Stimulated activated CD4-positive, alpha-beta T cell treated with anti-CD3 and anti-CD28 coated beads, TNF-alpha, amount 100 ng/mL, for 1 hour (primary cell): ENCODE data around the gene ALKBH2.
A peak's percentile ranks its signal among the peaks of the same experiment; 100 is the strongest.

Source experiments
- DNase-seq, 3 donors: peaks; one replicate each; pipeline ENCODE4 v3.0.0-alpha.2; 2020; ENCODE audit warnings: low read depth in 3 of 3, low spot score in 1 of 3

The ALKBH2 gene

DNA sequence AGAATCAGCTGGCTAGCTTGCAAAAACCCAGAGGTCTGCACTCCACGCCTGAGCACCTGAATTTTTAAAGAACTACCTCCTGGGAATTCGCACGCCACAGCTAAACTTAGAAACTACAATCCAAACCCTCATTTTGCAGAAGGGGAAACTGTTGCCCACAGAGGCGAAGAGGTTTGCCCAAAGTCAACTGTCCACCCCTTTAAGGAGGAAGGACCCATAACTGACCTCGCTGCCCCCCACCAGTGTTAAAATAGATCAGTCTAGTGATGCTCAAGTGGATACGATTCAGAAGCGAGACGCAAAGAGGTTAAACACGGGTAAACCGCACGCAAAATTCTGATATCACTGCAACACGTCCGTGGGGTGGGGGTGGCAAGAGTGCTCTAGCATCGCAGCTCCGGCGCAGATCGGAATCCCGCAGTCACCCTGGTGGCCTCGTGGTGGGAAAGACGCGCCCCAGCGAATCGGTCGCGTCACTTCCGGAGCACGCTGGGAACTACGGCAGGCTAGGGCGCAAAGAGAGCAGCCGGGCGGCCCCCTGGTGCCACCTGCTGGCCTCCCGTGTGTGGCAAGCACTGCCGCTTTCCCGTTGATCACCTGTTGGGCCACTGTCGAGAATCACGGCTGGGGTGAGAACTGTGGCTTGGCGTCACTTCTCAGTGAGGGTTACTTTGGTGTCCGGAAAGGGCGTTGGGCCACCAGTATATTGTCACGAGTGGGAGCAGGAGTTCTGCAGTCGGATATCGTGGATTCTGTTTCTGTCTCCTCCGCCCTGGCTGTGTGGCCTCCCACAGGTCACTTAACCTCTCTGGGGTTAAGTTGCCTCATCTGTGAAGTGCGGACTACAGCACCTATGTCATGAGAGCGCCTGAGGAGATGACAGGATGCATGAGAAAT lies at the start of gene ALKBH2:
TSS of gene ALKBH2 (minus strand) at position 451 of the 897 bp plus-strand sequence. CDS start 686 bp downstream, outside the sequence.
- peak; percentile 82 to 91 (median 89) for DNase-seq

DNA sequence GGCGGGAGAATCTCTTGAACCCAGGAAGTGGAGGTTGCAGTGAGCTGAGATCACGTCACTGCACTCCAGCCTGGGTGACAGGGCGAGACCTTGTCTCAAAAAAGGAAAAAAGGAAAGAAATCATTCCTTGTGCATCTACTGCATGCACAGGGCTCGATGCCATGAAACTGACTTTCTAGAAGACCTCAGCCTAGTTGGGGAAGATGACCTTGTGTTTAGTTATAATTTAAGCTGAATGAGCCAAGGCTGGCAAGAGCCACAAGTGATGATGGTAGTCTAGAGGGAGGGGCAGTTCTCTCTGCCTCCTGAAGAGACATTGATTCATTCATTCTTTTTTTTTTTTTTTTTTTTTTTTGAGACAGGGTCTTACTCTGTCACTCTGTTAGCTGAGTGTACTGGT lies 47.3 kb upstream of the ALKBH2 start:
- no peak for DNase-seq

DNA sequence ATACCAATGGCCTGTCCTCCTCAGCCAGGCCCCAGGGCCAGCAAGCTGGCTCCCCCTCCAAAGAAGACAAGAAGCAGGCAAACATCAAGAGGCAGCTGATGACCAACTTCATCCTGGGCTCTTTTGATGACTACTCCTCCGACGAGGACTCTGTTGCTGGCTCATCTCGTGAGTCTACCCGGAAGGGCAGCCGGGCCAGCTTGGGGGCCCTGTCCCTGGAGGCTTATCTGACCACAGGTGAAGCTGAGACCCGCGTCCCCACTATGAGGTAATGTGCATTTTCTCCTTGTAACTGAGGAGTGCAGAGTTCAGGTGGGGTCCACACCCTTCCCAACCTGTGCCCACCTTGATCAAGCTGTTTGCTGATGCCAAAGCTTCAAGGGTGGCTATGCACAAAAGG lies 46.5 kb upstream of the ALKBH2 start:
- DNase-seq, result no peak

DNA sequence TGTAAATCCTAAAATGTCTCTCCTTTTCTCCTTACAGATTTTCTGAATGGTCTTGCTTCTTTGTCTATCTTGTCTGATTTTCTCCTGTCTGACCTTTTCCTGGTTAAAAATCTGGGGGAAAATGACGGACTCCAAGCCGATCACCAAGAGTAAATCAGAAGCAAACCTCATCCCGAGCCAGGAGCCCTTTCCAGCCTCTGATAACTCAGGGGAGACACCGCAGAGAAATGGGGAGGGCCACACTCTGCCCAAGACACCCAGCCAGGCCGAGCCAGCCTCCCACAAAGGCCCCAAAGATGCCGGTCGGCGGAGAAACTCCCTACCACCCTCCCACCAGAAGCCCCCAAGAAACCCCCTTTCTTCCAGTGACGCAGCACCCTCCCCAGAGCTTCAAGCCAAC lies 46.1 kb upstream of the ALKBH2 start:
- no peak for DNase-seq

DNA sequence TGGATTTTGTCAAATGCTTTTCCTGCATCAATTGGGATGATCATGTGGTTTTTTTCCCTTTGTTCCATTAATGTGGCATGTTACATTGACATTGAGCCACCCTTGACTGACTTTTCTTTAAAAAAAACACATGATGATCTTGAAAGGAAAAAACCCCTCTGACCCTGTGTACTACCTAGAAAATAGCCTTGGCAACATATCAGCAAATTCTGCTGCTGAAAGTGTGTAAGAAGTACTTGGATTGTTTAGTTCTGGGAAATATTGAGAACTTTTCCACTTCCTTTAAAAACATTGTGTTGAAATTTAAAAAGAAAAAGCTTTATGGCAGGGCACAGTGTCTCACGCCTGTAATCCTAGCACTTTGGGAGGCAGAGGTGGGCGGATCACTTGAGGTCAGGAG lies 43.8 kb upstream of the ALKBH2 start:
- DNase-seq, result no peak

DNA sequence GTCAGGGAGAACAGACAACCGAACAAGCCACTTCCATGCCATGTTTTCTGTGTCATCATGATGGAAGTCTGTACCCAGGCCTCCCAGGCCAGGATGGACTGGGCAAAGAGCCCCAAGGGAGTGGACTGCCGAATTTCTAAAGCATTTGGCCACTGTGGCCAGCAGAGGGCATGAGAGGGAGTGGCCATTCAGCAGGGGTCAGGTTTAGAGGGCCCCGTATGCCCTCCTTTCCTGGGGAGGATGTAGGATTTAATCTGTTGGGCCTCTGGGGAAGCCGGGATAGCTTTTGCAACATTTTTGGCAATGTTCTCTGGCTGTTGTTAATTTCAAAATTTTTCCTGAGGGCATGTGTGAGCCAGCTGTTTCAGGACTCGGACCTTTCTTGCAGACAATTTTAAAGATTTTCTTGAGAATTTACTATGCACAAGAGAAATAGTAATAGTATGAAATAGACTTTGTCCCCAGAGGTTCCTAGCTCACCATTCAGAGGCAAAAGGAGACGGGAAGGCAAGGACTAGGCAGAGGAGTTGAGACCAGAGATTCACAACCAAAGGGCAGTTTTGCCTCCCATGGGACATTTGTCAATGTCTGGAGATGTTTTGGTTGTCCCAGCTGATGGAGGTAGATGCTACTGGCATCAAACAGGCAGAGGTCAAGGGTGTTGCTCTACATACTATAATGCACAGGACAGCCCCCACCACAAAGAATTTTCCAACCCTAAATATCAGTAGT lies 41.1 kb upstream of the ALKBH2 start:
- no peak for DNase-seq

DNA sequence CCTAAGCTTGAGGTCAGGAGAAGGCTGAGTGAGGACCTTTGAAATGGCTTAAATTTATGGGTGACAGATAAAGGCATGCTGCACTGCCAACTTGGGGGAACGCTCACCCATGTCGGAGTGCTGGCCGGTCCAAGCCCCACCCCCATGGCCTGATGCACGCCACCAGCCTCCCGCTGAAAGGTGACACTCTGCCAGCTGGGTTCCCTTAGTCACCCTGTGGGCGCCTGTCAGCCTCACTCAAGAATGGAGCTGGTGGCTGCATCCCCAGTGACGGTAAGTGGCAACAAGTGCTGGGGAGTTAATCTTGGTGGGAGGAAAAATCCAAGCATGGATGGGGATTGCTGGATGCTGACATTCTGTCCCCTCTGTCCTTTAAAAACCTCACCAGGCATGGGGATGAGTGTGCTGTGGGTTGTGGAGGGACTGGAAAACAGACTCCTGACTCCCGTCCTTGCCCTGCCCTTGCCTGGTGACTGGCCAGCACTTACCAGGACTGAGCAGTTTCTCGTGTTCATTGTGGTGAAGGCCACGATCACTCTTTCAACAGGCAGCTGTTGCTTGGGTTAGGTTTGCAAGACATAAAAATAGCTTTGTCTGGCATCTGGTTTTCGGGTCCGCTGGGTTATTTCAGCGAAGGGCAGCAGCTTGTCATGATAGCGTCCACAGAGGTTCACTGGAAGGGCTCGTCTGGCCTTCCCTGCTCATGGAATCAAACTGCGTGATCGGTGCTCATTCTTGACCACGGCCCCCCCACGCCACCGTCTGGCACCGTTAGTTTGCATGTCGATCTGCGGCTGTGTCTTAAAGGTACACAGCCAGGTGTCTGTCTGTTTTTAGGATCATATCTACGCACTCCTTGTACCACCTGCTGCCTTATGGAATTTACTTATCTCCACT lies 38.1 kb upstream of the ALKBH2 start:
- DNase-seq, result no peak

DNA sequence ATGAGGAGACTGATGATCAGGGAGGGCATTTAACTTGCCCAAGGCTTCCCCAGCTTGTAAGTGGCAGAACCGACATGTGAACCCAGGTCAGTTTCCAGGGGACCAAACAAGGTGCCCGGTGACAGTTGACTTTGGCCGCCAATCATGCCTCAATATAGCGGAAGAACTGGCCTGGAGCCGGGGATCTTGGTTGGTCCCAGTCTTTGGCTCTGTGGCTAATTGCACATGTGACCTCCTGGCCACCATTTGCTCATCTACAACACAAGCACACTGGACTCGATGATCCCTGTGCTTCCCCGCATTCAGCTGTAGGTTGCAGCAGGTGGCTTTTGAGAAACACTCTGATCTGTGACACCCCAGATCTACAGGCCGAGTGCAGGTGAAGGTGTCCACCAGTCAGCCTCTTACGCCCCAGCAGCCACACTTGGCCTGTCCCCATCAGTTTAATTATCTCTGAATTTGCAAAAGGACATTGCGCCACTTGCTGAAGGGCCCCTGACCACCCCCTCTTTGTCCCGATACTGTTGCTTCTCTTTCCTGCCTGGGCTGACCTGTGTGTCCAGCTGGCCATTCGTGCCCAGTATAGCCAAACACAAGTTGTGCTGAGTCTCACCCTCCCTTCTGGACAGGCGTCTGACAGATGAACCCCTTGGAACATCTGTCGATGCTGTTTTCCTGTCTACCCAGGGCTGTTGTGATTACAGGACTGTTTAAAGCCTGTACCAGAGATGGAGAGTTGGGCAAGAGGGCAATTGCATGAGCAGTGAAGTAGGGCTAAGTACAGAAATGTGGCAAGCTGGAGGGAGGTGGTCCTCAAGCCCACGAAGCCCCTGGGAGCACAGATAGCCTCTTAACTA lies 37.3 kb upstream of the ALKBH2 start:
- no peak for DNase-seq

DNA sequence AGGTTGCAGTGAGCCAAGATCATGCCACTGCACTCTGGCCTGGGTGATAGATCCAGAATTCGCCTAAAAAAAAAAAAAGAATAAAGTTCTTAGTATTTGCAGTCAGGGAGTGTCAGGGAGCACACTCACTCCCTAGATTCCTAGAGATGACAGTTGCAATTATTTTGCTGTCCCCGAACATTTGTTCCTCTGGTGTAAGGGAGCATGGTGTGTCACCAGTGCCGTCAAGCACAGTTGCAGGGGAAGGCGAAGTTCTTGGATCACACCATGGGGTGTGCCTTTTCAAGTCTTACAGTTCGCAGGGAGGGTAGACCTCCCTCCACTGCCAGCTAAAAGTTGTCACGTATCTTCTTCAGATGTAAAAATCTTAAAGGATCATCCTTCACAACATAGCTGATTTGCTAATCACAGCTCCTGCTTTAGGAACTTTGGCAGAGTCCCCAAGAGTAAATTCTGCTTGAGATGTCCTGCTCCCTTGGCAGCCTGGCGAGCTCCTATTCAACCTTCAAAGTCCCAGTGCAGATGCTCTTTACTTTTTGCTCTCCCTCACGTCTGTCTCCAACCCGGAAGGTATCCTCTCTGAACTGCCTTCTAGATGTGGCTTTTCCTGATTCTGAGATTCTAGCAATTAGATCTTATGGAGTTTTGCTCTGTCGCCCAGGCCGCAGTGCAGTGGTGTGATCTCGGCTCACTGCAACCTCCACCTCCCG lies 34.4 kb upstream of the ALKBH2 start:
- no peak for DNase-seq

DNA sequence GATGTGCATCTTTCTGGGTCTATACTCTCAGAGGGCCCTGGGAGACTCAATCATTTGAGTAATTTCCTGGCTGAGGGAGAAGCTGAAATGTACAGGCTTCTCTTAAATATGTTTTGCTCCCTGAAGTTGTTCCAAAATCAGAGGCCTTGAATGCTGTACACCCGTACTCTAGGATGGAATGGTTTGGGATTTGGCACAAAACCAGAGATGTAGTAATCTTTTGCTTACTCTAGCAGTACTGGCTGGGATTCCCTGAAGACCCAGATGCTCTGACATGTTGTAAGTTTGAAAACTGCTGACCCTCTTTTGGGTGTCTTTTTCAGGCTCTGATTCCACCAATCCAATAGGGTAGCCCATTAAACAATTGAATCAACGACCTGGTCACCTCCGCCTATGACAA lies 33.5 kb upstream of the ALKBH2 start:
- DNase-seq, result no peak

DNA sequence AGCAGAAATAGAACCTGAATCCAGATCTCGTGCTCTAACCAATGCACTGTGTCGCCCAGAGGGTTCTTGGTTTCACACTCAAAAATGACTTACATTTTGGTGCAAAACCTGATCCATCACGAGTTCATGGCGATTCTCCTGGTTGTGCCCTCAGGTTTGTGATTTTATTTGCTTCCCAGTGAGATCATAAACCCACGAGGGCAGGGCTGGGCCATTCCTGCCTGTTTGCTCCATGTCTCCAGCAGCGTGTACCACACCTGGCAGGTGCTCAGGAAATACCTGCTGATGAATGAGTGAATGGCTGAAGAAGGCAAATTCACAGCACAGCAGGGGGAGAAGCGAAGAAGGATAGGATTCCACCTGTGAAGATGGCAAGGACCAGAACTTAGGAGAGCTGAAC lies 32.5 kb upstream of the ALKBH2 start:
- DNase-seq, result no peak

DNA sequence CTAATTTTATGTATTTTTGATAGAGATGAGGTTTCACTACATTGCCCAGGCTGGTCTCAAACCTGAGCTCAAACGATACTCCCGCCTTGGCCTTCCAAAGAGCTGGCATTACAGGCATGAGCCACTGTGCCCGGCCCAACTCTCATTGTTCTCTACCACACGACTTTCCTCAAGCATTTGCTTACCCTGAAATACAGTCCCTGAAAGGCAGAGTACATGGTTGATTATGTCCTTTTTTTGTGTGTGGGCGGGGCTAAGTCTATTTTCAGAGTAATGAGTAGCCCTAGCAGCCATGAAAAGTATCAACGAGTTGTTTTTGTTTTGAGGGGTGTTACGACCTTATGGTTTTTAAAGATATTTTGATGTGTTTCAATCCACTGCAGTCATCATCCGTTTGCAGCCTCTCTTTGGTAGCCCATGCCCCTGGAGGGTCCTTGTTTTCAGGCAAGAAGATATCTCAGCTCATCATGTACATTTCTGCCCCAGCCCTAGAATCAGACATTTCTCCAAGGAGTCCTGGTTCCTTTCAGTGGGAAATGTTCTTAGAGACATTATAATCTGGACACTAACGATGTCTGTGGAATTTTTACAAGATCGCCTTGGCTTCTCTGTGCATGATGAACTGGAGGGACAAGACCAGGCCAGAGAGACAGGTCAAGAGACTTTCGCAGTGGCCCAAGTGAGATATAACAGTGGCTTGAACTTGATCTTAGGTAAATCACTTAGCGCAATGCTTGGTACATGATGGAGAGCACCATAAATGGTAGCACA lies 31.8 kb upstream of the ALKBH2 start:
- no peak for DNase-seq

DNA sequence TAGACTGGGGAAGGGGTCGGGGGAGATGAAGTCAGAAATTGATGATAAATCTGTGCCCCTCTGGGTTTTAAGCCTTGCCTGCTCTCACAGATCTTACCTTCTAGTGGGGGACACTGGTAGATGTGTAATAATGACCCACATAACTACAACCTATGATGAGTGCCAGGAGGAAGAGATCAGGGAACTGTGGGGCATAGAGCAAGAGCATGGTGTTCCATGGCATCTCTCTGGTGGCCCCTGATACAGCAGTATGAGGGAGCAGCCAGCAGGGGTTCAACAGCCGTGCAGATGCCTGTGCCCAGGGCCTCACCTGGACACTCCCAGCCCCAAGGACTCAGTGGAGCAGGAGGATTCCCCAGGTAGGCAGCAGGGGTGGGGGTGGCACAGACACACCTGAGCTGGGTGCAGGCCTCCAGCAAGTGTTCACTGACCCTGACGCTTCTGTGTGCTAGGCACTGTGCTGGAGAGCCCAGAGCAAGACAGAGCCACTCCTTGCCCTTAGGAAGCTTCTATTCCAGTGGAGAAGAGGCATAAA lies 28.1 kb upstream of the ALKBH2 start:
- DNase-seq, result no peak

DNA sequence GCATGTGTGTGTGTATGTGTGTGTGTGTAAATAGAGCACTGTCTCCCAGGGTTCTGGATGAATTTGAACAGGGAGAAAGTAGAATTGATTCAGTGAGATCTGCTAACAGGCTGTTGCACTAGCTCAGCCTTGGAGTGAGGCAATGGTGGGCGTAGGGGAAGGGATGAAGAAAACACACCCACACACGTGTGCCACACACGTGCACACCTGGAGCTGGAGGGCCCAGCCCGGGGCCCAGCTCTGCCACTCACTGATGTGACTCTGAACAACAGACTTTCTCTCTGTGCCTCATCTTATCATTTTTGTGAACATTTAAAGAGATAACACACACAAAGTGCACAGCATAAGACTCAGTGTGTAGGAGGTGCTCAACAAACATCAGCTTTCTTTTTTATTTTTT lies 27.3 kb upstream of the ALKBH2 start:
- DNase-seq, result no peak

DNA sequence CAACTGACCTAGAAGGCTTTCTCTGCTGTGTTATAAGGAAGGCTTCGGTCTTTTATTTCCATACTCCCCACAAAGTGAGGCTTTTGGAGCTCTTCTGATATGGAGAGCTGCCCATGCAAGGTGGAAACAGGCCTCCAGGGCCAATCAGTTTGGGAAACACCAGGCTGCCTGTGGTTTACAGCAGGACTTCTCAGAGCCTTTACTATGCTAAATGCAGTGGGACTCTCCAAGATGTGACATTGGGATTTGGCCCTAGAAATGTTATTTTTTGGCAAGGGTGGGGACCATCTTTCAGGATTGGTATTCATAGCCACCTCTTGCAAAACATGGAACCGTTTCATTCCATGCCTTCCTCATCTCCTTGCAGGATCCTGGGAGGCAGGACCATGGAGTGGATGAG lies 26.8 kb upstream of the ALKBH2 start:
- no peak for DNase-seq

DNA sequence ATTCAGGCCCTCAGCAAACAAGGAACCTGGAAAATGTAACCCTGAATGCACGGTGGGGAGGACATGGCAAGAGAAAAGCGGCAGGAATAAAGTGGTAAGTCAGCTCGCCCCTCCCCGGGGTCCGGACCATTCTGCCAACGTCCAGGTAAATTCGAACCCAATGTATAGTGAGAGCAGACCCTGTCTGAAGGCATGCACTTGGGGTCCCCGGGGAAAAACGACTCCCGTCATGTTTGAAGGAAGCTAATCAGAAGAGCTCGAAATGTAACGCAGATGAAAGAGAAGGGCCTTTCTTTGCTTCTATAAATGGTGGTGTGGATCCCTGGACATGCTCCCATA lies 23.3 kb upstream of the ALKBH2 start:
- no peak for DNase-seq

DNA sequence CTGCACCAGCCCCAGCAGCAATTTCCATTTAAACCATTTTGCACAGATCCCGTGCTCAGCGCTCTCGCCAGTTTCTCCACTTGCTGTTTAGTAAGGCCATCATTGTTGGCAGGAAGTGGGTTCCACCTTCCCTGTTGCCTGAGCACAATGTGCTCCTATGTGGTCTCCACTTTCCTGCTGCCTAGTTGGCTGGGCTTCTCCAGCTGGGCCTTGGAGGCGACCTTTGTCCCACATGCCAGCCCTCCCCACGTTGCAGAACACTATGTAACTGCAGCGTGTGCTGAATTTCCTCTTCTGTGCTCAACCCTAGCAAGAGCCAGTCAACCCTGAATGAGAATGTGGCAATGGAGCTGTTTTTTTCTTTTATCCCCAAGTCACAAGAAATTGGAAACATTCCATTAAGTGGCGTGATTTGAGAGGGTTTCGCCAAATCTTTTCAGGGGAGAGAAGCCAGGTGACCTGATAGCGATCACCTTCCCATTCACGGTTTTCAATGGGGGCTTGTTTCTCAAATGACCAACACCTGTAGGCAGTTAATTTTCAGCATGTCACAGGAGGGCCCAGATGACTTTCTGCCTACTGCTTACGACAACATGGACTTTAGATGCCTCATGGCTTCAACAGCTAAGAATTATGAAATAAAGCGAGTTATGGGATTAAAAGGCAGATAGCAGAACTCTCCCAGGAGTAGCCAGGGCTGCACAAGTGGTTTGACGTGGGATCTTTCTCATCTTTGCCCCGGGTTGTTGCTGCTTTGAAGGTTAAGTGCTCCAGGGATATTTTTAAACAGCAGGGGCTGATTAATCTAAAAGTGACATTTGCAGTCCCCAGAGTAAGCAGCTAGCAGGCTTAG lies 22.7 kb upstream of the ALKBH2 start, which contains the start of gene ACACB:
TSS of gene ACACB (plus strand) at position 830 of the 853 bp plus-strand sequence. CDS start 22,819 bp downstream, outside the sequence.
- no peak for DNase-seq

DNA sequence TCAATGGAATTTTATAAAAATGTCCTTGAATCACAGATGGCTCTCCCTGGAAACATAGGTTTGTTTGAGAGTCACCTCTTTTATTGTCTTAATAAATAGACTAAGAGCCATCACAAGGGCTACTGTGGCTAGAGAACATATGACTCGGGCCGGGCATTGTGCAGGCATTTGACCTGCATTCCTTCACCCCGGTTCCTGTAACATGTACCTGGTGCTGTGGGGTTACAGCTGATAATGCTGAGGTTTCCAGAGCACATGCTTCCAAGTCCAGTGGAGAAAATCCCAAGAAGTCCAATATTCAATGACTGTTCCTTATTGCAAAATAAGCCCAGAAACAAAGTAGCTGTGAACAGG lies 22.1 kb upstream of the ALKBH2 start:
- no peak for DNase-seq
